ENCODE measurements around the gene HDAC4.

DNA sequence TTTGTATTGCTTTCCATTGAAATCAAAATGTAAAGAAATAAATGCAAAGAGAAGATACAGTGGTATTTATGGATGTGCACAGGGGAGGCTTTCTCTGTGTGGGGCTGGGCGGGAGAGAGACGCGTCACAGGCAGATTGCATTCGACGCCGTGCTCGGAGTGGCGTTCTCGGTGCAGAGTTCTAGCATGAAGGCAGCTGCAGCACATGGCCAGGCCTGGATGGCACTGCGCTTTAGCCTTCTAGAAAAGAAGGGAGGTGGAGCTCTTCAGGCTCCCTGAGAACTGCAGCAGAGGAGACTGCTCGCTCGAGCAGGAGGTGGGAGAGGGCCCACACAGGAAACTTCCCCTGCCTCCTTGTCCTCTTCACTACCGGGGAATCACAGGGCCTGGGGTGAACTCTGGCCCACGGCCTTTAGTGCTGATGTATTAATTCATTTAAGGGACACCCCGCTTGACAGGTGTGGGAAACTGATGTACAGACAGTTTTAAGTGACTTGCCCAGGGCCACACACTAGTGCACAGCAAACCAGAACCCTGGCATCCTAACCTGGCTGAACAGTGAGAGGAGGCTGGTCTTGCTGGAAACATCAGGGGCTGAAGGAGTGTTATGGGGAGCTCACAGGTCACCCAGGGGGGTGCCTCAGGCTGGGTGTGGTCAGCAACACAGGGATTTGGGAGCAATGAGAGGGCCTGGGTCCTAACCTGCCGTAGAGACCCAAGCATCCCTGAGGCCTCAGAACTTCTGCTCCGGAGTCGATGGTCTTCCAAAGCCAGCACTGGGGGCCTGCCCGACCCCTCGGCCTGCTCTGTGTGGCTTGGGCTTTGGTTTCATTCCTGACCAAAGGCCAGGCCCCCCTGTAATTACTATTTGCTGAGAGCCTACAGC is 199.9 kb downstream of the HDAC4 start:
- TF ChIP-seq PHF8 (IDR thresholded peaks at IDR 0.05; ENCODE audit: borderline replicate concordance, low read depth): no peak
- TF ChIP-seq, protein P1, sequence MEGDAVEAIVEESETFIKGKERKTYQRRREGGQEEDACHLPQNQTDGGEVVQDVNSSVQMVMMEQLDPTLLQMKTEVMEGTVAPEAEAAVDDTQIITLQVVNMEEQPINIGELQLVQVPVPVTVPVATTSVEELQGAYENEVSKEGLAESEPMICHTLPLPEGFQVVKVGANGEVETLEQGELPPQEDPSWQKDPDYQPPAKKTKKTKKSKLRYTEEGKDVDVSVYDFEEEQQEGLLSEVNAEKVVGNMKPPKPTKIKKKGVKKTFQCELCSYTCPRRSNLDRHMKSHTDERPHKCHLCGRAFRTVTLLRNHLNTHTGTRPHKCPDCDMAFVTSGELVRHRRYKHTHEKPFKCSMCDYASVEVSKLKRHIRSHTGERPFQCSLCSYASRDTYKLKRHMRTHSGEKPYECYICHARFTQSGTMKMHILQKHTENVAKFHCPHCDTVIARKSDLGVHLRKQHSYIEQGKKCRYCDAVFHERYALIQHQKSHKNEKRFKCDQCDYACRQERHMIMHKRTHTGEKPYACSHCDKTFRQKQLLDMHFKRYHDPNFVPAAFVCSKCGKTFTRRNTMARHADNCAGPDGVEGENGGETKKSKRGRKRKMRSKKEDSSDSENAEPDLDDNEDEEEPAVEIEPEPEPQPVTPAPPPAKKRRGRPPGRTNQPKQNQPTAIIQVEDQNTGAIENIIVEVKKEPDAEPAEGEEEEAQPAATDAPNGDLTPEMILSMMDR (IDR thresholded peaks at IDR 0.05): no peak

Measured in A549 (cell line).